HepG2 (cell line): Measurements from ENCODE around the gene AP2B1. TPM values are rescaled to one million over a fixed set of nuclear protein-coding genes. Genes with fewer than 3 reads are reported as not detected.

Experiments used
- CCDC6 ChIP-seq: sonication (generic); formaldehyde crosslinking; IDR thresholded peaks from 2 replicates; pipeline ENCODE4 v1.8.1; 2022; ENCODE audit warnings: mild to moderate bottlenecking, missing genetic modification reagents, moderate library complexity
- HNRNPH1 ChIP-seq: fragments of 200-400 bp; formaldehyde crosslinking; optimal IDR thresholded peaks from 2 replicates; pipeline ENCODE3; 2017; ENCODE audit warnings: mild to moderate bottlenecking, low read depth, low read length
- KDM6A ChIP-seq: IDR thresholded peaks from 2 replicates; pipeline ENCODE4 v1.6.1; 2016; ENCODE audit warnings: low read depth
- MAX ChIP-seq: IDR thresholded peaks from 2 replicates; pipeline ENCODE4 v1.6.1; 2012; ENCODE audit warnings: inconsistent platforms
- MEIS1 ChIP-seq: sonication (generic); formaldehyde crosslinking; IDR thresholded peaks from 2 replicates; pipeline ENCODE4 v1.9.0; 2021; ENCODE audit warnings: mild to moderate bottlenecking, missing genetic modification reagents, moderate library complexity, borderline replicate concordance
- MTERF4 ChIP-seq: sonication (generic); formaldehyde crosslinking; IDR thresholded peaks from 2 replicates; pipeline ENCODE4 v1.8.0; 2023; ENCODE audit warnings: mild to moderate bottlenecking, missing genetic modification reagents
- NFAT5 ChIP-seq: sonication (generic); formaldehyde crosslinking; IDR thresholded peaks from 2 replicates; pipeline ENCODE4 v1.4.0; 2020; ENCODE audit warnings: missing genetic modification reagents
- NFIC ChIP-seq: IDR thresholded peaks from 2 replicates; pipeline ENCODE4 v1.6.1; 2012; ENCODE audit warnings: mild to moderate bottlenecking, low read length, inconsistent platforms
- NFKBIZ ChIP-seq: IDR thresholded peaks from 2 replicates; pipeline ENCODE4 v1.6.1; 2018; ENCODE audit warnings: missing genetic modification reagents, missing compliant biosample characterization
- NR2F2 ChIP-seq: IDR thresholded peaks from 2 replicates; pipeline ENCODE4 v1.6.1; 2012; ENCODE audit warnings: low read depth, inconsistent platforms, borderline replicate concordance
- RFXAP ChIP-seq: sonication (generic); formaldehyde crosslinking; IDR thresholded peaks from 2 replicates; pipeline ENCODE4 v1.4.0; 2020; ENCODE audit warnings: missing genetic modification reagents, borderline replicate concordance
- ZBTB10 ChIP-seq: sonication (generic); formaldehyde crosslinking; IDR thresholded peaks from 2 replicates; pipeline ENCODE4 v1.4.0; 2020; ENCODE audit warnings: missing genetic modification reagents, borderline replicate concordance
- ZEB1 ChIP-seq: IDR thresholded peaks from 2 replicates; pipeline ENCODE4 v1.6.1; 2012; ENCODE audit warnings: mild to moderate bottlenecking, low read depth, inconsistent platforms; ENCODE audit not compliant: insufficient replicate concordance
- ZIK1 ChIP-seq: sonication (generic); formaldehyde crosslinking; IDR thresholded peaks from 2 replicates; pipeline ENCODE4 v1.5.0; 2020; ENCODE audit warnings: mild to moderate bottlenecking, low read depth, missing genetic modification reagents, borderline replicate concordance
- ZNF441 ChIP-seq: sonication (generic); formaldehyde crosslinking; IDR thresholded peaks from 2 replicates; pipeline ENCODE4 v1.7.0; 2021; ENCODE audit warnings: missing genetic modification reagents, borderline replicate concordance
- ZNF580 ChIP-seq: IDR thresholded peaks from 2 replicates; pipeline ENCODE4 v1.6.1; 2016; ENCODE audit warnings: low read depth, borderline replicate concordance
- ZNF597 ChIP-seq: sonication (generic); formaldehyde crosslinking; IDR thresholded peaks from 2 replicates; pipeline ENCODE4 v1.5.0; 2020; ENCODE audit warnings: missing genetic modification reagents
- ZNF720 ChIP-seq: sonication (generic); formaldehyde crosslinking; IDR thresholded peaks from 2 replicates; pipeline ENCODE4 v1.4.0; 2020; ENCODE audit warnings: missing genetic modification reagents
- polyA plus RNA-seq, 8 experiments: library from polyadenylated mRNA; depleted of rRNA in 3 of 8; stranded (reverse) in 7 of 8; unstranded in 1 of 8; fragments of >200 nt; fragmentation: Illumina TruSeq in 4 of 8; extraction: Trizol in 4 of 8; gene quantifications; 2 replicates each; pipeline versions ENCODE4 v1.2.1 to v1.2.3, GENCODE V29; 2011 to 2016; ENCODE audit warnings: low read depth in 4 of 8, missing spikeins in 1 of 8, mixed read lengths in 1 of 8; ENCODE audit not compliant: insufficient read depth in 1 of 8
- total RNA-seq, 5 experiments: library from RNA; depleted of rRNA; stranded (reverse); fragments of >200 nt; fragmentation: Illumina TruSeq; extraction: Trizol; gene quantifications; 2 replicates each; pipeline ENCODE4 v1.2.3, GENCODE V29; 2016; ENCODE audit warnings: low read depth in 1 of 5

Gene AP2B1
- total and polyA plus RNA-seq, 2 of the 13 experiments (the other 11 are each of a cell fraction or from before 2014, with no cell fraction given): 23.8 to 71.3 TPM

DNA sequence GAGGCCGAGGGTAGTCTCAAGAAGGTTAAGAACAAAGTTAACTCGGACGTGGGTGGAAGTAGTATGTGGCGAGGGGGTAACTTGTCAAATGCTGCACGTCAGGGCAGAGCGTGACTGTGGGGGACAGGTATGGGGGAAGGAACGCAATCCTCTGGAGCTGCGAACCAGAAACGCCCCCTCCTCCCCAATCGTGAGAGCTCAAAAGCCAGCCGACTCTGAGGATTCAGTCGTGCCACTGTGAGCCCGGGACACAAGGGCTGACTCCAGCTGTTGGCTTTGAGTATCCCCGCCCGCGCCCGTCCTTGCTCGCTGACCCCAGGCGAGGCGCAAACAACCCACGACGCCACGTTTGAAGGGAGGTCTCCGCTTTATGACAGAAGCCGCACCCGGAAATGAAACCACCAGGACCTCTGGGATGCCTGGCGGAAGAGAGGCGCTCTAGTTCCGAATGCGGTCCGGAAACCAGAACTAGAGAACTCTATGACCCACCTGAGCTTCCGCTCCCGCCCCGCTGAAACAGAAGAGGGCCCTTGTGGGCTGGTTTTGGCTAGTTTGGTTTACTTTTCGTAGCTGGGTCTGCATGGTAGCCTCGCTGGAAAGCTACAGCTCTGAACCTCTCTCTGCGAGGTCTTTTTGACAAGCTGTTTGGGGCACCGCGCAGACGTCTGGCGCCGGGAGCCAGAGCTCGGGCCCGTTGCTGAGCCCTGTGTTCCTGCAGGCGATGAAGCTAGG is 8.8 kb upstream of the AP2B1 start, which contains the start of gene PEX12 (continued):
- TF ChIP-seq ZBTB10 (CRISPR knock-in tag): no peak
- TF ChIP-seq RFXAP: peak; percentile 69; the same call in 1 of the 2 replicates
- peak; percentile 83; the same call in 1 of the 2 replicates for TF ChIP-seq ZNF441 (CRISPR knock-in tag)
- peak; percentile 85 for TF ChIP-seq MAX
- TF ChIP-seq MEIS1 (CRISPR knock-in tag): peak; percentile 74; the same call in 1 of the 2 replicates
- no peak for TF ChIP-seq NFIC
- TF ChIP-seq ZNF580 (CRISPR knock-in tag): peak; percentile 80; the same call in 1 of the 2 replicates
- peak; percentile 29; the same call in 1 of the 2 replicates for TF ChIP-seq NFAT5 (CRISPR knock-in tag)
- TF ChIP-seq MTERF4 (CRISPR knock-in tag): no peak; the same call in 1 of the 2 replicates
- no peak; the same call in 1 of the 2 replicates for TF ChIP-seq CCDC6 (CRISPR knock-in tag)
- no peak; the same call in 1 of the 2 replicates for TF ChIP-seq NFKBIZ (CRISPR knock-in tag)
- no peak for TF ChIP-seq NR2F2
- TF ChIP-seq ZNF720 (CRISPR knock-in tag): no peak
- no peak for TF ChIP-seq ZIK1
- no peak for TF ChIP-seq ZNF597 (CRISPR knock-in tag)
- no peak for TF ChIP-seq KDM6A (CRISPR knock-in tag)
- TF ChIP-seq HNRNPH1: peak; percentile 42
- TF ChIP-seq ZEB1: peak; percentile 35
